Tibial nerve (tissue), 4 donors: Measurements from ENCODE around the gene GBF1. TPM values are rescaled to one million over a fixed set of nuclear protein-coding genes. Genes with fewer than 3 reads are reported as not detected.

ENCODE experiments used
- DNase-seq, 2 donors: peaks; one replicate each; pipeline ENCODE4 v3.0.0-alpha.2; 2019; ENCODE audit warnings: low spot score in 2 of 2
- H3K27ac ChIP-seq, 4 donors: fragments of 200-600 bp; sonication (generic) in 3 of 4; one replicate each; pipeline ENCODE4 v1.5.1; 2017 to 2019; ENCODE audit warnings: mild to moderate bottlenecking in 1 of 4
- H3K27me3 ChIP-seq, 2 donors: fragments of 200-600 bp; sonication (generic) in 1 of 2; one replicate each; pipeline versions ENCODE4 v1.5.1 to v1.6.0; 2017 to 2019
- H3K36me3 ChIP-seq, 3 donors: fragments of 200-600 bp; sonication (generic); one replicate each; pipeline ENCODE4 v1.5.1; 2018 to 2019
- H3K4me1 ChIP-seq, 4 donors: fragments of 200-600 bp; sonication (generic) in 3 of 4; one replicate each; pipeline ENCODE4 v1.5.1; 2017 to 2019
- H3K4me3 ChIP-seq, 4 donors: fragments of 200-600 bp; sonication (generic) in 3 of 4; one replicate each; pipeline ENCODE4 v1.5.1; 2017 to 2019; ENCODE audit warnings: mild to moderate bottlenecking in 1 of 4, moderate library complexity in 1 of 4
- H3K9me3 ChIP-seq, 4 donors: fragments of 200-600 bp; sonication (generic) in 3 of 4; one replicate each; pipeline ENCODE4 v1.5.1; 2017 to 2019
- CTCF ChIP-seq, 5 experiments: fragments of 200-600 bp in 3 of 5; fragments of 450-650 bp in 2 of 5; sonication (generic) in 3 of 5; IDR thresholded peaks; one replicate each; pipeline ENCODE4 v1.5.1; 2016 to 2019; ENCODE audit warnings: antibody characterized with exemption in 5 of 5, mild to moderate bottlenecking in 3 of 5, moderate library complexity in 2 of 5
- EP300 ChIP-seq, 2 donors: sonication (generic); formaldehyde crosslinking; IDR thresholded peaks; one replicate each; pipeline ENCODE4 v1.6.1; 2017; ENCODE audit warnings: antibody characterized with exemption in 2 of 2, mild to moderate bottlenecking in 1 of 2
- POLR2A ChIP-seq, 2 donors: fragments of 450-650 bp; IDR thresholded peaks; one replicate each; pipeline ENCODE4 v1.6.1; 2017; ENCODE audit warnings: antibody characterized with exemption in 2 of 2, mild to moderate bottlenecking in 2 of 2, moderate library complexity in 2 of 2
- WGBS, 2 donors: methylation state at CpG; one replicate each; pipeline ENCODE4 v1.1.5; 2018; 5-methylcytosine and 5-hydroxymethylcytosine counted together
- total RNA-seq, 4 donors: library from RNA; depleted of rRNA; stranded (reverse); fragments of >200 nt; gene quantifications; one replicate each; pipeline ENCODE4 v1.1.0, GENCODE V29; 2016

GBF1 gene
- total RNA-seq, 4 donors from 2014 or later, result 31.0 to 38.0 (median 36.1) TPM

GRCh38 chr10:102267748-102268147 is 22.4 kb downstream of the GBF1 start:
- no peak overlapping the region for H3K4me3 ChIP-seq
- peak overlapping the region in 1 of 4 donors; percentile 11 for H3K27ac ChIP-seq
- peaks cover 0 to 3% (median 0%) of the 10 kb centered on the region in 3 donors for H3K36me3 ChIP-seq
- H3K27me3 ChIP-seq, result no peaks in the 10 kb centered on the region
- TF ChIP-seq CTCF (IDR thresholded peaks at IDR 0.05) (no peak), EP300 (IDR thresholded peaks at IDR 0.05) (no peak), POLR2A (IDR thresholded peaks at IDR 0.05) (no peak)
- no peaks in the 10 kb centered on the region for H3K9me3 ChIP-seq
- DNase-seq, result no peak
- H3K4me1 ChIP-seq, result peaks cover 0 to 36% (median 17%) of the 10 kb centered on the region in 4 donors

- TF ChIP-seq POLR2A (IDR thresholded peaks at IDR 0.05) (no peak), CTCF (IDR thresholded peaks at IDR 0.05) (no peak), EP300 (IDR thresholded peaks at IDR 0.05) (no peak)
- Histone ChIP-seq H3K4me3 (no peak overlapping the region), H3K36me3 (no peaks in the 10 kb centered on the region), H3K9me3 (no peaks in the 10 kb centered on the region), H3K4me1 (peaks cover 0 to 36% (median 12%) of the 10 kb centered on the region in 4 donors), H3K27me3 (no peaks in the 10 kb centered on the region), H3K27ac (peak overlapping the region in 1 of 4 donors; percentile 11)
- DNase-seq, result no peak
These were observed 23.1 kb downstream of the GBF1 start for GRCh38 chr10:102268375-102268888.

GRCh38 chr10:102269017-102269416 is 23.7 kb downstream of the GBF1 start:
- no peak for DNase-seq
- no peaks in the 10 kb centered on the region for H3K9me3 ChIP-seq
- TF ChIP-seq CTCF (IDR thresholded peaks at IDR 0.05) (no peak), EP300 (IDR thresholded peaks at IDR 0.05) (no peak), POLR2A (IDR thresholded peaks at IDR 0.05) (no peak)
- H3K27ac ChIP-seq, result no peak overlapping the region
- H3K36me3 ChIP-seq, result no peaks in the 10 kb centered on the region
- no peak overlapping the region for H3K4me3 ChIP-seq
- peaks cover 0 to 40% (median 8%) of the 10 kb centered on the region in 4 donors for H3K4me1 ChIP-seq
- 44 to 47% methylated on average over 3 of the region's 3 CpGs for WGBS, 2 donors
- no peaks in the 10 kb centered on the region for H3K27me3 ChIP-seq

- H3K9me3 ChIP-seq, result no peaks in the 10 kb centered on the region
- H3K4me3 ChIP-seq, result no peak overlapping the region
- H3K4me1 ChIP-seq, result peaks cover 0 to 15% (median 2%) of the 10 kb centered on the region in 4 donors
- DNase-seq, result no peak
- H3K36me3 ChIP-seq, result peaks cover 0 to 11% (median 0%) of the 10 kb centered on the region in 3 donors
- no peaks in the 10 kb centered on the region for H3K27me3 ChIP-seq
- WGBS, 2 donors, result 38 to 54% methylated on average over 1 of the region's 1 CpG
- H3K27ac ChIP-seq, result no peak overlapping the region
- TF ChIP-seq EP300 (IDR thresholded peaks at IDR 0.05), result no peak
These were observed 28.7 kb downstream of the GBF1 start for GRCh38 chr10:102274062-102274461.

- WGBS, 2 donors, result 88 to 89% methylated on average over 2 of the region's 2 CpGs
- Histone ChIP-seq H3K27me3 (no peaks in the 10 kb centered on the region), H3K27ac (no peak overlapping the region), H3K4me1 (peaks cover 2 to 21% (median 3%) of the 10 kb centered on the region in 4 donors), H3K9me3 (no peaks in the 10 kb centered on the region), H3K36me3 (peaks cover 0 to 11% (median 0%) of the 10 kb centered on the region in 3 donors), H3K4me3 (no peak overlapping the region)
- no peak for TF ChIP-seq POLR2A (IDR thresholded peaks at IDR 0.05)
- no peak for TF ChIP-seq CTCF (IDR thresholded peaks at IDR 0.05)
- no peak for TF ChIP-seq EP300 (IDR thresholded peaks at IDR 0.05)
- no peak for DNase-seq
These were observed 30.0 kb downstream of the GBF1 start for GRCh38 chr10:102275343-102275742.

GRCh38 chr10:102279104-102279503 is 33.8 kb downstream of the GBF1 start:
- TF ChIP-seq POLR2A (IDR thresholded peaks at IDR 0.05), result no peak
- TF ChIP-seq CTCF (IDR thresholded peaks at IDR 0.05), result no peak
- no peak for TF ChIP-seq EP300 (IDR thresholded peaks at IDR 0.05)
- peaks cover 2 to 20% (median 12%) of the 10 kb centered on the region in 4 donors for H3K4me1 ChIP-seq

More at GRCh38 chr10:102279104-102279503, 33.8 kb downstream of the GBF1 start:
- DNase-seq, result no peak
- Histone ChIP-seq H3K27ac (no peak overlapping the region), H3K4me3 (no peak overlapping the region), H3K27me3 (no peaks in the 10 kb centered on the region), H3K36me3 (peaks cover 0 to 11% (median 0%) of the 10 kb centered on the region in 3 donors), H3K9me3 (no peaks in the 10 kb centered on the region)
